CD14-positive monocyte (primary cell): ENCODE measurements around the gene NDUFV3. TPM values are rescaled to one million over a fixed set of nuclear protein-coding genes. Genes with fewer than 3 reads are reported as not detected.
"Not testable (repeated sequence)": the region's sequence is repeated elsewhere in the genome, so short reads cannot be mapped to it uniquely, and the experiment has no call there.

Experiments used
- DNase-seq, 3 donors: peaks; one replicate each; pipeline ENCODE4 v3.0.0-alpha.2; 2011 to 2022
- H2AFZ ChIP-seq: 2 replicates; pipeline ENCODE4 v1.6.0; 2012; ENCODE audit warnings: mild to moderate bottlenecking, low read depth, low read length, inconsistent platforms; ENCODE audit not compliant: insufficient read depth, poor library complexity, severe bottlenecking
- H3K27ac ChIP-seq, 2 donors: 1 replicate in 1 of 2; 2 replicates in 1 of 2; pipeline ENCODE4 v1.5.1; 2012 to 2013; ENCODE audit warnings: low read length in 2 of 2, control low read depth in 1 of 2, inconsistent platforms in 1 of 2, low read depth in 1 of 2, mild to moderate bottlenecking in 1 of 2
- H3K27me3 ChIP-seq, 2 donors: one replicate each; pipeline versions ENCODE4 v1.6.0 to v1.6.1; 2011 to 2013; ENCODE audit warnings: low read length in 2 of 2; ENCODE audit not compliant: control insufficient read depth in 2 of 2, insufficient read depth in 2 of 2
- H3K36me3 ChIP-seq, 2 donors: replicated peaks in 1 of 2; 1 replicate in 1 of 2; 2 replicates in 1 of 2; pipeline versions ENCODE4 v1.5.1 to v1.6.1; 2012 to 2013; ENCODE audit warnings: low read length in 2 of 2, control low read depth in 1 of 2, inconsistent platforms in 1 of 2, mild to moderate bottlenecking in 1 of 2; ENCODE audit not compliant: insufficient read depth in 2 of 2, control insufficient read depth in 1 of 2
- H3K4me1 ChIP-seq, 2 donors: 1 replicate in 1 of 2; 2 replicates in 1 of 2; pipeline versions ENCODE4 v1.5.1 to v1.6.1; 2012 to 2013; ENCODE audit warnings: low read length in 2 of 2, control low read depth in 1 of 2, inconsistent platforms in 1 of 2, mild to moderate bottlenecking in 1 of 2, moderate library complexity in 1 of 2; ENCODE audit not compliant: insufficient read depth in 2 of 2, control insufficient read depth in 1 of 2
- H3K4me2 ChIP-seq: replicated peaks from 2 replicates; pipeline ENCODE3; 2012; ENCODE audit warnings: low read length, moderate library complexity, mild to moderate bottlenecking; ENCODE audit not compliant: poor library complexity, severe bottlenecking; ENCODE audit errors: extremely low read depth
- H3K4me3 ChIP-seq, 3 experiments: fragments of 200-600 bp in 1 of 3; sonication (generic) in 1 of 3; replicated peaks in 1 of 3; 1 replicate in 2 of 3; 2 replicates in 1 of 3; pipeline ENCODE4 v1.5.1; 2011 to 2013; ENCODE audit warnings: low read length in 3 of 3, mild to moderate bottlenecking in 3 of 3, control low read depth in 2 of 3, low read depth in 2 of 3, inconsistent platforms in 1 of 3, moderate library complexity in 1 of 3
- H3K79me2 ChIP-seq: 2 replicates; pipeline ENCODE4 v1.6.0; 2012; ENCODE audit warnings: mild to moderate bottlenecking, control low read depth, inconsistent platforms, low read length, moderate library complexity; ENCODE audit not compliant: insufficient read depth
- H3K9ac ChIP-seq: 2 replicates; pipeline ENCODE4 v1.6.0; 2017; ENCODE audit warnings: low read length, mild to moderate bottlenecking; ENCODE audit not compliant: insufficient read depth, poor library complexity, severe bottlenecking
- H3K9me3 ChIP-seq, 2 donors: replicated peaks in 1 of 2; 1 replicate in 1 of 2; 2 replicates in 1 of 2; pipeline versions ENCODE4 v1.5.1 to v1.6.1; 2012 to 2013; ENCODE audit warnings: low read length in 2 of 2, control low read depth in 1 of 2; ENCODE audit not compliant: control insufficient read depth in 1 of 2, insufficient read depth in 1 of 2
- H4K20me1 ChIP-seq: 2 replicates; pipeline ENCODE4 v1.6.0; 2012; ENCODE audit warnings: mild to moderate bottlenecking, low read length, control low read depth, moderate library complexity; ENCODE audit not compliant: insufficient read depth
- H3K27ac Mint-ChIP-seq, 7 donors: one replicate each; pipeline ENCODE4 v1.8.0; 2020; ENCODE audit warnings: mild to moderate bottlenecking in 7 of 7, mixed read lengths in 7 of 7, moderate library complexity in 6 of 7, inconsistent platforms in 2 of 7
- H3K27me3 Mint-ChIP-seq, 3 donors: one replicate each; pipeline ENCODE4 v1.8.0; 2021 to 2022; ENCODE audit warnings: low read depth in 3 of 3, mild to moderate bottlenecking in 3 of 3, mixed read lengths in 3 of 3, moderate library complexity in 3 of 3, inconsistent platforms in 1 of 3
- H3K36me3 Mint-ChIP-seq, 2 donors: one replicate each; pipeline ENCODE4 v1.8.0; 2020; ENCODE audit warnings: mixed read lengths in 2 of 2, inconsistent platforms in 1 of 2, mild to moderate bottlenecking in 1 of 2
- H3K4me1 Mint-ChIP-seq: one replicate; pipeline ENCODE4 v1.8.0; 2020; ENCODE audit warnings: mild to moderate bottlenecking, mixed read lengths
- H3K4me3 Mint-ChIP-seq, 2 donors: one replicate each; pipeline ENCODE4 v1.8.0; 2020; ENCODE audit warnings: mild to moderate bottlenecking in 2 of 2, mixed read lengths in 2 of 2, moderate library complexity in 1 of 2
- H3K9me3 Mint-ChIP-seq, 7 donors: one replicate each; pipeline ENCODE4 v1.8.0; 2020 to 2022; ENCODE audit warnings: mixed read lengths in 7 of 7, mild to moderate bottlenecking in 6 of 7, moderate library complexity in 6 of 7, inconsistent platforms in 2 of 7
- WGBS: methylation state at CpG from one replicate; pipeline ENCODE4 v1.1.5; 2013; ENCODE audit warnings: missing lambda C conversion rate; ENCODE audit not compliant: insufficient coverage; 5-methylcytosine and 5-hydroxymethylcytosine counted together
- intact Hi-C, 2 donors: fragments of 100-400 bp; cut with micrococcal nuclease; formaldehyde crosslinking; loops; one replicate each; pipeline versions ENCODE4 v1.15.0 to v1.15.1; 2023
- polyA plus RNA-seq, 3 donors: library from polyadenylated mRNA; depleted of rRNA in 1 of 3; unstranded in 2 of 3; stranded (reverse) in 1 of 3; fragments of 300-500 nt in 2 of 3; fragments of >200 nt in 1 of 3; fragmentation: Illumina TruSeq in 2 of 3; gene quantifications; 1 replicate in 2 of 3; 2 replicates in 1 of 3; pipeline ENCODE4 v1.2.3, GENCODE V29; 2012 to 2021
- TF ChIP-seq, protein P1 (sequence below): fragments of 200-600 bp; IDR thresholded peaks from one replicate; pipeline ENCODE4 v1.8.0; 2022; ENCODE audit warnings: antibody characterized with exemption, mild to moderate bottlenecking

Gene NDUFV3
- polyA plus RNA-seq, 3 donors, result 18.2 to 35.5 (median 28.0) TPM

DNA sequence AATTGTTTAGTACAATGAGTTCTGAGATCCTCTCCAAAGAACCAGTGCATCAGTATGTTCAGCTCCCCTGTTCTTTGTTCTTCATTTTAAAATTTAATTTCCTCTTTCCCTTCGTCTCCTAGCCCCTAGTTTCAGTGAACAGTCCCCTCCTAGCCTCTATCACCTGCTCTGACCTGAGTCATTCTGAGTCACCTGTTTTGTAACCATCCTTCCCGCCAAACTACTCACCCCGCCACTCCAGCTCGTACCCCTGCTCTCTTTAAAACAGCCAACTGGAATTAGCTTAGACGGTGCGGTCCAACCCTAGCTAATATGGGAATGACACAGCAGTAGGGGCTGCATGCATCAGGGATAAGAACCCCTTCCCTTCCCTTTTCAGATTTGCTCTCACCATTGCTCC, 49.1 kb downstream of the NDUFV3 start:
- Histone ChIP-seq H4K20me1 (no peaks in the 10 kb centered on the region), H3K27ac (no peak overlapping the region), H2AFZ (no peak overlapping the region), H3K4me2 (no peak overlapping the region), H3K9ac (no peak overlapping the region), H3K4me3 (no peak overlapping the region), H3K36me3 (no peaks in the 10 kb centered on the region), H3K27me3 (no peaks in the 10 kb centered on the region), H3K9me3 (no peaks in the 10 kb centered on the region), H3K79me2 (no peaks in the 10 kb centered on the region), H3K4me1 (no peaks in the 10 kb centered on the region)
- intact Hi-C loops, result no loop called here
- TF ChIP-seq, protein P1, sequence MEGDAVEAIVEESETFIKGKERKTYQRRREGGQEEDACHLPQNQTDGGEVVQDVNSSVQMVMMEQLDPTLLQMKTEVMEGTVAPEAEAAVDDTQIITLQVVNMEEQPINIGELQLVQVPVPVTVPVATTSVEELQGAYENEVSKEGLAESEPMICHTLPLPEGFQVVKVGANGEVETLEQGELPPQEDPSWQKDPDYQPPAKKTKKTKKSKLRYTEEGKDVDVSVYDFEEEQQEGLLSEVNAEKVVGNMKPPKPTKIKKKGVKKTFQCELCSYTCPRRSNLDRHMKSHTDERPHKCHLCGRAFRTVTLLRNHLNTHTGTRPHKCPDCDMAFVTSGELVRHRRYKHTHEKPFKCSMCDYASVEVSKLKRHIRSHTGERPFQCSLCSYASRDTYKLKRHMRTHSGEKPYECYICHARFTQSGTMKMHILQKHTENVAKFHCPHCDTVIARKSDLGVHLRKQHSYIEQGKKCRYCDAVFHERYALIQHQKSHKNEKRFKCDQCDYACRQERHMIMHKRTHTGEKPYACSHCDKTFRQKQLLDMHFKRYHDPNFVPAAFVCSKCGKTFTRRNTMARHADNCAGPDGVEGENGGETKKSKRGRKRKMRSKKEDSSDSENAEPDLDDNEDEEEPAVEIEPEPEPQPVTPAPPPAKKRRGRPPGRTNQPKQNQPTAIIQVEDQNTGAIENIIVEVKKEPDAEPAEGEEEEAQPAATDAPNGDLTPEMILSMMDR, result no peak
- no peak overlapping the region for H3K27ac Mint-ChIP-seq
- peaks cover 0 to 5% (median 3%) of the 10 kb centered on the region in 7 donors for H3K9me3 Mint-ChIP-seq
- WGBS, result 48% methylated on average over 6 of the region's 6 CpGs
- no peaks in the 10 kb centered on the region for H3K36me3 Mint-ChIP-seq
- peaks cover 16% of the 10 kb centered on the region for H3K4me1 Mint-ChIP-seq
- H3K4me3 Mint-ChIP-seq, result no peak overlapping the region
- DNase-seq, result no peak
- H3K27me3 Mint-ChIP-seq, result peaks cover 0 to 2% (median 2%) of the 10 kb centered on the region in 3 donors

DNA sequence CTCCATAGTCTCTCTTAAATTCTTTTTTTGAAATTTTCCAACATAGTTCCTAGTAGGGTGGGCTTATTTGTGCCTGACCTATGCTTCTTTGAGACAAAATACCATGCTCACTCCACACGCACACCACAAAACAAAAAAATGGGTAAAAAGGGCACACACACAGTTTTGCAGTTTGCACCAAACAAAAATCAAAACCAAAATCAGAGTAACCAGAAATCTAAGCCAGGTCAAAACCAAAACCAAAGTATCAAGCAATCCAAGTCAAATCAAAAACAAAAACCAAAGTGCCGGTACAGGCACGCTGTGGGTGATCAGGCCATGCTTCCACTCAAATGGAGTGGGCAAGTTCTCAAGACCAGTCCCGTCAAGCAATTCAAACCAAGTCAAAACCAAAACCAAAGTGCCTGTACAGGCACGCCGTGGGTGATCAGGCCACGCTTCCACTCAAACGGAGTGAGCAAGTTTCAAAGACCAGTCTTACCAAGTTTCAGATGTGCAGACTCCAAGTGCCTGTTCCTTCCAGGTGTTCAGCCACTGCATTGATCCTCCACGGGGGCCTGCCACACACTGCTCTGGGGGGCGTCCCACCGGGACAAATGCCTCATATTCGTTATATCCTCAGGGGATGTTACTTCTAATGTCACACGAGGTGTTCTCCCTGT, 56.1 kb downstream of the NDUFV3 start:
- H3K27ac Mint-ChIP-seq, result not testable (repeated sequence)

DNA sequence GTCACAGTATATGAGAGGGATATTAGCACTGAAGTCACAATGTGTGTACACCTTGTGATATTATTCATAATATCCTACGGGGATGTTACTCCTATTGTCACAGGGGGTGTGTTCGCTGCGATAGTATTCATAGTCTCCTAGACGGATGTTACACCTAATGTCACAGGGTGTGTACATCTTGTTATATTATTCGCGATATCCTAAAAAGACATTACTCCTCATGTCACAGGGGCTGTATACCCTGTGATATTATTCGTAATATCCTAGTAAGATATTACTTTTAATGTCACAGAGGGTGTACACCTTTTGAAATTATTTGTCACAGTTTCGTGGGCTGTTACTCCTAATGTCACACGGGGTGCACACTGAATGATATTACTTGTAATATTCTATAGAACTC, 58.1 kb downstream of the NDUFV3 start:
- H3K79me2 ChIP-seq, H2AFZ ChIP-seq, H3K27me3 Mint-ChIP-seq, H3K27ac ChIP-seq, H3K4me1 Mint-ChIP-seq, H3K27ac Mint-ChIP-seq, H3K36me3 ChIP-seq, intact Hi-C loops, H4K20me1 ChIP-seq, H3K9ac ChIP-seq, DNase-seq, H3K9me3 ChIP-seq, H3K4me1 ChIP-seq, H3K4me3 Mint-ChIP-seq, H3K4me3 ChIP-seq, H3K36me3 Mint-ChIP-seq, H3K27me3 ChIP-seq, H3K4me2 ChIP-seq: not testable (repeated sequence)
- WGBS, result no CpG with 5 or more reads among the region's 9 CpGs
- peaks cover 2 to 11% (median 5%) of the 10 kb centered on the region in 7 donors for H3K9me3 Mint-ChIP-seq

More for the DNA sequence above, 56.1 kb downstream of the NDUFV3 start:
- H2AFZ ChIP-seq, intact Hi-C loops, H3K27ac ChIP-seq, H3K4me3 ChIP-seq, H3K4me1 ChIP-seq, DNase-seq, H3K4me3 Mint-ChIP-seq, H3K36me3 ChIP-seq, H3K79me2 ChIP-seq, H4K20me1 ChIP-seq, H3K9me3 ChIP-seq, H3K9me3 Mint-ChIP-seq, H3K4me2 ChIP-seq, H3K4me1 Mint-ChIP-seq, H3K36me3 Mint-ChIP-seq, H3K27me3 Mint-ChIP-seq, H3K27me3 ChIP-seq, H3K9ac ChIP-seq: not testable (repeated sequence)
- WGBS, result 96% methylated on average over 8 of the region's 13 CpGs
